Measurements from ENCODE around the gene CNMD.
"Not testable (repeated sequence)": the region's sequence is repeated elsewhere in the genome, so short reads cannot be mapped to it uniquely, and the experiment has no call there.

Gene CNMD

GRCh38 chr13:52685806-52686205 lies 53.8 kb downstream of the CNMD start:
- DNase-seq, result not testable (repeated sequence)

GRCh38 chr13:52677823-52678222 lies 61.8 kb downstream of the CNMD start:
- no peak for DNase-seq

GRCh38 chr13:52673465-52673864 lies 66.2 kb downstream of the CNMD start:
- no peak for DNase-seq

GRCh38 chr13:52670726-52671125 lies 68.9 kb downstream of the CNMD start:
- DNase-seq, result no peak

GRCh38 chr13:52669677-52670076 lies 69.9 kb downstream of the CNMD start:
- no peak for DNase-seq

- no peak for DNase-seq
These were observed 74.3 kb downstream of the CNMD start for GRCh38 chr13:52665325-52665724.

- no peak for DNase-seq
These were observed 75.3 kb downstream of the CNMD start for GRCh38 chr13:52664272-52664671.

GRCh38 chr13:52659340-52659739 lies 80.3 kb downstream of the CNMD start:
- no peak for DNase-seq

Measured in right kidney (tissue), 1 donor.